ENCODE data around the gene MPI.

GRCh38 chr15:74867466-74868038 is 22.3 kb upstream of the MPI start:
- TF ChIP-seq, protein P1, sequence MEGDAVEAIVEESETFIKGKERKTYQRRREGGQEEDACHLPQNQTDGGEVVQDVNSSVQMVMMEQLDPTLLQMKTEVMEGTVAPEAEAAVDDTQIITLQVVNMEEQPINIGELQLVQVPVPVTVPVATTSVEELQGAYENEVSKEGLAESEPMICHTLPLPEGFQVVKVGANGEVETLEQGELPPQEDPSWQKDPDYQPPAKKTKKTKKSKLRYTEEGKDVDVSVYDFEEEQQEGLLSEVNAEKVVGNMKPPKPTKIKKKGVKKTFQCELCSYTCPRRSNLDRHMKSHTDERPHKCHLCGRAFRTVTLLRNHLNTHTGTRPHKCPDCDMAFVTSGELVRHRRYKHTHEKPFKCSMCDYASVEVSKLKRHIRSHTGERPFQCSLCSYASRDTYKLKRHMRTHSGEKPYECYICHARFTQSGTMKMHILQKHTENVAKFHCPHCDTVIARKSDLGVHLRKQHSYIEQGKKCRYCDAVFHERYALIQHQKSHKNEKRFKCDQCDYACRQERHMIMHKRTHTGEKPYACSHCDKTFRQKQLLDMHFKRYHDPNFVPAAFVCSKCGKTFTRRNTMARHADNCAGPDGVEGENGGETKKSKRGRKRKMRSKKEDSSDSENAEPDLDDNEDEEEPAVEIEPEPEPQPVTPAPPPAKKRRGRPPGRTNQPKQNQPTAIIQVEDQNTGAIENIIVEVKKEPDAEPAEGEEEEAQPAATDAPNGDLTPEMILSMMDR (IDR thresholded peaks at IDR 0.05; ENCODE audit: extremely low read depth in 1 of 2, insufficient read depth in 1 of 2, low read depth in 1 of 2, low read length in 2 of 2) = no peak
- TF ChIP-seq, protein P2, sequence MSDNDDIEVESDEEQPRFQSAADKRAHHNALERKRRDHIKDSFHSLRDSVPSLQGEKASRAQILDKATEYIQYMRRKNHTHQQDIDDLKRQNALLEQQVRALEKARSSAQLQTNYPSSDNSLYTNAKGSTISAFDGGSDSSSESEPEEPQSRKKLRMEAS (IDR thresholded peaks at IDR 0.05; ENCODE audit: insufficient read depth, insufficient read length) = no peak
- TF ChIP-seq EZH2 (IDR thresholded peaks at IDR 0.05; ENCODE audit: borderline replicate concordance, low read depth, low read length, severe bottlenecking) = no peak
- no peak for TF ChIP-seq POLR2AphosphoS5 (IDR thresholded peaks at IDR 0.05; ENCODE audit: insufficient read depth, low read depth, low read length)
- no peak for TF ChIP-seq POLR2A (IDR thresholded peaks at IDR 0.05; ENCODE audit: low read depth, low read length)
- no peak for TF ChIP-seq JUN (IDR thresholded peaks at IDR 0.05; ENCODE audit: borderline replicate concordance, insufficient read depth, insufficient read length, low read depth)
